T-cell (primary cell): ENCODE data around the gene BABAM2. TPM values are rescaled to one million over a fixed set of nuclear protein-coding genes. Genes with fewer than 3 reads are reported as not detected.

ENCODE experiments used
- ATAC-seq, 4 experiments: fragments of 200-7000 bp in 3 of 4; fragments of 150-1000 bp in 1 of 4; cut with Tn5 transposase; replicated peaks in 1 of 4; 1 replicate in 3 of 4; 2 replicates in 1 of 4; pipeline ENCODE4 v1.10.0; 2021; ENCODE audit warnings: moderate library complexity in 3 of 4, mild to moderate bottlenecking in 2 of 4, moderate number of reproducible peaks in 1 of 4
- CTCF ChIA-PET, 2 donors: fragments of 300-600 bp; sonication (Branson Sonifier 250); formaldehyde crosslinking; loops; one replicate each; lab custom pipeline; 2022; ENCODE audit warnings: antibody characterized with exemption in 2 of 2; lab: Charles Lee
- POLR2A ChIA-PET, 2 donors: fragments of 300-600 bp; sonication (Branson Sonifier 250); formaldehyde crosslinking; loops; one replicate each; lab custom pipeline; 2022; ENCODE audit warnings: antibody characterized with exemption in 2 of 2; lab: Charles Lee
- DNase-seq, 35 experiments: peaks; one replicate each; pipeline versions ENCODE4 v3.0.0 to v3.0.0-alpha.2; 2013 to 2023
- H3K27ac ChIP-seq: one replicate; pipeline ENCODE4 v1.5.1; 2013; ENCODE audit warnings: low read length
- H3K27me3 ChIP-seq, 2 experiments: replicated peaks in 1 of 2; 1 replicate in 1 of 2; 2 replicates in 1 of 2; pipeline versions ENCODE4 v1.6.1 to v1.7.0; 2013; ENCODE audit warnings: low read length in 1 of 2, mixed read lengths in 1 of 2; ENCODE audit not compliant: control insufficient read depth in 2 of 2, insufficient read depth in 2 of 2; ENCODE audit errors: extremely low read depth in 1 of 2
- H3K36me3 ChIP-seq, 2 donors: 1 replicate in 1 of 2; 2 replicates in 1 of 2; pipeline versions ENCODE4 v1.6.1 to v1.7.0; 2013; ENCODE audit warnings: low read length in 1 of 2; ENCODE audit not compliant: control insufficient read depth in 2 of 2, insufficient read depth in 1 of 2; ENCODE audit errors: extremely low read depth in 1 of 2
- H3K4me1 ChIP-seq, 2 experiments: 1 replicate in 1 of 2; 2 replicates in 1 of 2; pipeline versions ENCODE4 v1.6.1 to v1.7.0; 2013; ENCODE audit warnings: low read length in 2 of 2, mixed read lengths in 1 of 2; ENCODE audit not compliant: insufficient read depth in 2 of 2, control insufficient read depth in 1 of 2; ENCODE audit errors: extremely low read depth in 1 of 2
- H3K4me3 ChIP-seq, 2 donors: 1 replicate in 1 of 2; 2 replicates in 1 of 2; pipeline versions ENCODE4 v1.5.1 to v1.7.0; 2013; ENCODE audit warnings: mild to moderate bottlenecking in 2 of 2, low read length in 1 of 2, moderate library complexity in 1 of 2; ENCODE audit not compliant: control insufficient read depth in 1 of 2; ENCODE audit errors: extremely low read depth in 1 of 2
- H3K9me3 ChIP-seq: 2 replicates; pipeline ENCODE4 v1.7.0; 2013
- H3K27ac Mint-ChIP-seq, 2 donors: one replicate each; pipeline ENCODE4 v1.8.0; 2020 to 2021; ENCODE audit warnings: mild to moderate bottlenecking in 2 of 2, mixed read lengths in 2 of 2
- H3K27me3 Mint-ChIP-seq, 2 donors: one replicate each; pipeline ENCODE4 v1.8.0; 2021 to 2022; ENCODE audit warnings: mixed read lengths in 2 of 2
- H3K36me3 Mint-ChIP-seq: one replicate; pipeline ENCODE4 v1.8.0; 2021; ENCODE audit warnings: mixed read lengths
- H3K4me1 Mint-ChIP-seq, 3 donors: one replicate each; pipeline ENCODE4 v1.8.0; 2020 to 2022; ENCODE audit warnings: mixed read lengths in 3 of 3, mild to moderate bottlenecking in 1 of 3
- H3K4me3 Mint-ChIP-seq, 3 donors: one replicate each; pipeline ENCODE4 v1.8.0; 2020 to 2022; ENCODE audit warnings: mild to moderate bottlenecking in 3 of 3, mixed read lengths in 3 of 3, moderate library complexity in 3 of 3
- H3K9me3 Mint-ChIP-seq, 3 donors: one replicate each; pipeline ENCODE4 v1.8.0; 2020 to 2022; ENCODE audit warnings: mixed read lengths in 3 of 3
- WGBS: methylation state at CpG from one replicate; pipeline ENCODE4 v1.1.5; 2013; ENCODE audit warnings: missing lambda C conversion rate; ENCODE audit not compliant: insufficient coverage; 5-methylcytosine and 5-hydroxymethylcytosine counted together
- total RNA-seq, 35 experiments: library from RNA in 6 of 35; stranded (reverse) in 6 of 35; fragments of 120-200 nt in 1 of 35; gene quantifications; one replicate each; pipeline versions ENCODE4 v1.2.1 to v1.2.4 and lab custom pipeline; 2013 to 2026

BABAM2 gene
- total RNA-seq, 5 donors from 2014 or later (not counting 1 experiment from before 2014, with no cell fraction given) = 28.4 to 45.2 (median 37.4) TPM

GRCh38 chr2:28137221-28137620 lies 246.7 kb downstream of the BABAM2 start:
- Mint-ChIP-seq H3K36me3 (peaks cover 17% of the 10 kb centered on the region), H3K27ac (no peak overlapping the region), H3K9me3 (no peaks in the 10 kb centered on the region), H3K4me1 (peaks cover 22 to 45% (median 23%) of the 10 kb centered on the region in 3 donors), H3K27me3 (no peaks in the 10 kb centered on the region), H3K4me3 (no peak overlapping the region)
- ATAC-seq (no peak), DNase-seq (no peak)
- H3K36me3 ChIP-seq = peaks cover 0 to 3% of the 10 kb centered on the region in 2 donors
- H3K4me1 ChIP-seq = peaks cover 8 to 10% of the 10 kb centered on the region in 2 experiments
- WGBS = 57% methylated on average over 1 of the region's 2 CpGs
- no peaks in the 10 kb centered on the region for H3K27me3 ChIP-seq
- CTCF ChIA-PET = no interaction called here
- H3K9me3 ChIP-seq = no peaks in the 10 kb centered on the region
- POLR2A ChIA-PET = interaction anchor here in 1 of 2 donors (0.6 kb wide), 1 partner anchor 208 kb away, joined by 4 read pairs; no protein-coding TSS in a partner anchor
- no peak overlapping the region for H3K4me3 ChIP-seq
- H3K27ac ChIP-seq = no peak overlapping the region

GRCh38 chr2:28142386-28142785 lies 251.9 kb downstream of the BABAM2 start:
- no peak overlapping the region for H3K4me3 Mint-ChIP-seq
- peaks cover 0 to 4% (median 0%) of the 10 kb centered on the region in 3 donors for H3K4me1 Mint-ChIP-seq
- H3K9me3 Mint-ChIP-seq = no peaks in the 10 kb centered on the region
- H3K4me1 ChIP-seq = no peaks in the 10 kb centered on the region
- H3K27me3 Mint-ChIP-seq = no peaks in the 10 kb centered on the region
- no peak overlapping the region for H3K4me3 ChIP-seq
- H3K27me3 ChIP-seq = no peaks in the 10 kb centered on the region
- ChIA-PET POLR2A (interaction anchor here in 1 of 2 donors (0.6 kb wide), 1 partner anchor 170 kb away, joined by 4 read pairs; no protein-coding TSS in a partner anchor), CTCF (no interaction called here)
- ATAC-seq (no peak), DNase-seq (no peak)
- no peak overlapping the region for H3K27ac ChIP-seq
- no peak overlapping the region for H3K27ac Mint-ChIP-seq
- H3K9me3 ChIP-seq = no peaks in the 10 kb centered on the region
- peaks cover 36% of the 10 kb centered on the region for H3K36me3 Mint-ChIP-seq
- peaks cover 0 to 3% of the 10 kb centered on the region in 2 donors for H3K36me3 ChIP-seq

- ChIA-PET POLR2A (interaction anchor here in 1 of 2 donors (0.6 kb wide), 1 partner anchor 159 kb away, joined by 4 read pairs; no protein-coding TSS in a partner anchor), CTCF (no interaction called here)
- Histone ChIP-seq H3K4me1 (no peaks in the 10 kb centered on the region), H3K36me3 (no peaks in the 10 kb centered on the region), H3K27me3 (no peaks in the 10 kb centered on the region), H3K27ac (no peak overlapping the region), H3K4me3 (no peak overlapping the region), H3K9me3 (no peaks in the 10 kb centered on the region)
- Mint-ChIP-seq H3K4me3 (no peak overlapping the region), H3K27me3 (no peaks in the 10 kb centered on the region), H3K9me3 (no peaks in the 10 kb centered on the region), H3K27ac (no peak overlapping the region), H3K36me3 (peaks cover 60% of the 10 kb centered on the region), H3K4me1 (no peaks in the 10 kb centered on the region)
- DNase-seq = no peak
- WGBS = 100% methylated on average over 2 of the region's 2 CpGs
- ATAC-seq = no peak
Measured at GRCh38 chr2:28148000-28148399, 257.5 kb downstream of the BABAM2 start.

GRCh38 chr2:28148566-28148965 lies 258.0 kb downstream of the BABAM2 start:
- no peaks in the 10 kb centered on the region for H3K9me3 Mint-ChIP-seq
- no peak overlapping the region for H3K27ac ChIP-seq
- H3K27me3 ChIP-seq = no peaks in the 10 kb centered on the region
- H3K4me3 ChIP-seq = no peak overlapping the region
- no peaks in the 10 kb centered on the region for H3K9me3 ChIP-seq
- ChIA-PET CTCF (no interaction called here), POLR2A (interaction anchor here in 1 of 2 donors (0.6 kb wide), 1 partner anchor 158 kb away, joined by 4 read pairs; no protein-coding TSS in a partner anchor)
- H3K36me3 Mint-ChIP-seq = peaks cover 61% of the 10 kb centered on the region
- H3K4me1 Mint-ChIP-seq = no peaks in the 10 kb centered on the region
- no peaks in the 10 kb centered on the region for H3K36me3 ChIP-seq
- ATAC-seq (no peak), DNase-seq (no peak)
- 100% methylated on average over 3 of the region's 5 CpGs for WGBS
- H3K27me3 Mint-ChIP-seq = no peaks in the 10 kb centered on the region
- H3K4me3 Mint-ChIP-seq = no peak overlapping the region
- H3K4me1 ChIP-seq = no peaks in the 10 kb centered on the region
- no peak overlapping the region for H3K27ac Mint-ChIP-seq

GRCh38 chr2:28150236-28150915 lies 259.8 kb downstream of the BABAM2 start:
- no peak for DNase-seq
- ATAC-seq = no peak
- H3K27ac Mint-ChIP-seq = no peak overlapping the region
- ChIA-PET CTCF (no interaction called here), POLR2A (interaction anchor here in 1 of 2 donors (0.6 kb wide), 1 partner anchor 244 kb away, joined by 4 read pairs; no protein-coding TSS in a partner anchor)
- H3K9me3 ChIP-seq = peaks cover 2% of the 10 kb centered on the region
- no peaks in the 10 kb centered on the region for H3K27me3 ChIP-seq
- H3K27ac ChIP-seq = no peak overlapping the region
- H3K36me3 Mint-ChIP-seq = peaks cover 67% of the 10 kb centered on the region
- H3K4me1 ChIP-seq = no peaks in the 10 kb centered on the region
- no peaks in the 10 kb centered on the region for H3K27me3 Mint-ChIP-seq
- no peak overlapping the region for H3K4me3 Mint-ChIP-seq
- no peaks in the 10 kb centered on the region for H3K4me1 Mint-ChIP-seq
- 96% methylated on average over 5 of the region's 5 CpGs for WGBS
- no peak overlapping the region for H3K4me3 ChIP-seq
- H3K36me3 ChIP-seq = no peaks in the 10 kb centered on the region
- peaks cover 3 to 12% (median 4%) of the 10 kb centered on the region in 3 donors for H3K9me3 Mint-ChIP-seq

DNA sequence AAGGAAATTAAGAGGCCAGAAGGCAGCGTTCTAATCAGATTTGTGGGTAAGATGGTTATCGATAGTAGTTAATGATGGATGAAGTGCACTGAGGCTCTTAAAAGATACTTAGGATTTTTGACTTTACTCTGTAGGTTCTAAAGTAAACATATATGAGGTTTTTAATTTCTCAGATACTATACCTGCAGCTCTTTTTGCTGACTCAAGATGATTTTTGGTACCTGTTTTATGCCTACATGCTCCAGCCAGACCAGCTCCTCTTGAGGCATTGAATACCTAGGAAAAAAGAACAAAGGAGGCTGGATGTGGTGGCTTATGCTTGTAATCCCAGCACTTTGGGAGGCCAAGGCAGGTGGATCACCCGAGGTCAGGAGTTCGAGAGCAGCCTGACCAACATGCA lies 260.5 kb downstream of the BABAM2 start:
- DNase-seq (no peak), ATAC-seq (no peak)
- POLR2A ChIA-PET = no interaction called here
- Histone ChIP-seq H3K27ac (no peak overlapping the region), H3K9me3 (peaks cover 2% of the 10 kb centered on the region), H3K4me1 (no peaks in the 10 kb centered on the region), H3K4me3 (no peak overlapping the region), H3K36me3 (no peaks in the 10 kb centered on the region), H3K27me3 (no peaks in the 10 kb centered on the region)
- Mint-ChIP-seq H3K27me3 (no peaks in the 10 kb centered on the region), H3K36me3 (peaks cover 68% of the 10 kb centered on the region), H3K9me3 (peaks cover 4 to 18% (median 7%) of the 10 kb centered on the region in 3 donors), H3K27ac (no peak overlapping the region), H3K4me1 (no peaks in the 10 kb centered on the region), H3K4me3 (no peak overlapping the region)
- CTCF ChIA-PET = no interaction called here
- 100% methylated on average over 2 of the region's 4 CpGs for WGBS
